Fibroblast of lung (primary cell): ENCODE measurements around the gene ZIM2.

ENCODE experiments used
- EZH2 ChIP-seq: IDR thresholded peaks from 2 replicates; pipeline ENCODE4 v1.5.1; 2012; ENCODE audit warnings: low read length, control low read depth, mild to moderate bottlenecking; ENCODE audit errors: missing control alignments
- TF ChIP-seq, protein P1 (sequence below), 2 donors: IDR thresholded peaks in 1 of 2; conservative IDR thresholded peaks in 1 of 2; 1 replicate in 1 of 2; 2 replicates in 1 of 2; pipeline ENCODE4 v1.5.1; 2011 to 2012; ENCODE audit warnings: low read length in 2 of 2, control low read depth in 1 of 2, inconsistent platforms in 1 of 2, low read depth in 1 of 2, mild to moderate bottlenecking in 1 of 2

GRCh38 chr19:56877069-56877715 is 36.7 kb upstream of the ZIM2 start:
- TF ChIP-seq, protein P1, sequence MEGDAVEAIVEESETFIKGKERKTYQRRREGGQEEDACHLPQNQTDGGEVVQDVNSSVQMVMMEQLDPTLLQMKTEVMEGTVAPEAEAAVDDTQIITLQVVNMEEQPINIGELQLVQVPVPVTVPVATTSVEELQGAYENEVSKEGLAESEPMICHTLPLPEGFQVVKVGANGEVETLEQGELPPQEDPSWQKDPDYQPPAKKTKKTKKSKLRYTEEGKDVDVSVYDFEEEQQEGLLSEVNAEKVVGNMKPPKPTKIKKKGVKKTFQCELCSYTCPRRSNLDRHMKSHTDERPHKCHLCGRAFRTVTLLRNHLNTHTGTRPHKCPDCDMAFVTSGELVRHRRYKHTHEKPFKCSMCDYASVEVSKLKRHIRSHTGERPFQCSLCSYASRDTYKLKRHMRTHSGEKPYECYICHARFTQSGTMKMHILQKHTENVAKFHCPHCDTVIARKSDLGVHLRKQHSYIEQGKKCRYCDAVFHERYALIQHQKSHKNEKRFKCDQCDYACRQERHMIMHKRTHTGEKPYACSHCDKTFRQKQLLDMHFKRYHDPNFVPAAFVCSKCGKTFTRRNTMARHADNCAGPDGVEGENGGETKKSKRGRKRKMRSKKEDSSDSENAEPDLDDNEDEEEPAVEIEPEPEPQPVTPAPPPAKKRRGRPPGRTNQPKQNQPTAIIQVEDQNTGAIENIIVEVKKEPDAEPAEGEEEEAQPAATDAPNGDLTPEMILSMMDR (conservative IDR thresholded peaks at IDR 0.05 in 1 of 2, IDR thresholded peaks at IDR 0.05 in 1 of 2; ENCODE audit: low read depth in 1 of 2, low read length in 2 of 2): no peak
- no peak for TF ChIP-seq EZH2
